Left renal pelvis (tissue), 4 donors: ENCODE data around the gene AP3S2. TPM values are rescaled to one million over a fixed set of nuclear protein-coding genes. Genes with fewer than 3 reads are reported as not detected.
"Not testable (repeated sequence)": the region's sequence is repeated elsewhere in the genome, so short reads cannot be mapped to it uniquely, and the experiment has no call there.

Experiments used
- DNase-seq, 4 donors: peaks; one replicate each; pipeline ENCODE4 v3.0.0-alpha.2; 2013; ENCODE audit warnings: low read depth in 4 of 4, low spot score in 3 of 4
- polyA plus RNA-seq, 4 donors: library from polyadenylated mRNA; unstranded; fragments of 120-200 nt; gene quantifications; one replicate each; pipeline ENCODE4 v1.2.1, GENCODE V29; 2013; ENCODE audit not compliant: insufficient read length in 4 of 4

AP3S2 gene
- polyA plus RNA-seq, 4 donors, result 25.7 to 50.1 (median 43.7) TPM

DNA sequence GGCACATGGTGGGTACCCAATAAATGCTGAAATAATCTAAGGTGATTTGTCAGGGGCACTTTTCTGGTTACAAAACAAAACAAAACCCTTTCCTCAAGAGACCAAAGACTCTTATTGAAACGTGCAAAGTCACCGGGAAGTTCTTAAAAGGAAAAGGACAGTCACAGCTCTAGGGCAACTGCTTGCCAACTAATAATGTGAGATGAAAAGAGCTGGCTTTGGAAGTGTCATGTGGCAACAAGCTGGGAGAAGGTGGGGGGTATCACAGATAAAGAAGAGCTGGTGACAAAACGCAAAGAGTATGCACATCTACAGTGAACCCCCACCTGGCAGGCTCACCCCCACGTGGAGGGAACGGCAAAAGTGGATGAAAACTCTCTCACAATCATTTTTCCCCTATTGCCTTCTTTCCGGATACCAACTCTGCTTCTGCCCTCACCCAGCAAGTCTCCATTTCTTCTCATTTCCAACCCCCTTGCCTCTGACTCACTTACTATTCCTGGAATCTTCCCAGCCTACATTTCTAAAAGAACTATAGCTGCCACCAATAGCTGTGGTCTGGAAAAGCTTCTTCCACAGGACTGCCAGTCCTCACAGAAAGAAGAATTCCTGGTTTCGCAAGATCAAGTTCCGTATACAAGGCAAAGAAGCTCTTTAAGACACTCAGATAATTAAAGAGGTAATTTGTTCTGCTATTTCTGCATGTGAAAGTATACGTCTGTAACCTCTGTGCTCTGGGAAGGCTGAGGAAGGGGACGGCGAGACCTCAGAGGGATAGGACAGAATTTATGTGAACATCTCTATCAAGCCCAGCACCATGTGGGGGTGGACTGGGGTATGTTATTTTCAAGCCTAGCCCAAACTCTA is 57.3 kb downstream of the AP3S2 start:
- no peak for DNase-seq

GRCh38 chr15:89835176-89835564 is 58.6 kb downstream of the AP3S2 start:
- no peak for DNase-seq

GRCh38 chr15:89834465-89835175 is 59.2 kb downstream of the AP3S2 start:
- DNase-seq, result not testable (repeated sequence)

- DNase-seq, result no peak
Observed at GRCh38 chr15:89833966-89834365, 59.8 kb downstream of the AP3S2 start.

GRCh38 chr15:89830639-89831038 is 63.2 kb downstream of the AP3S2 start:
- no peak for DNase-seq

DNA sequence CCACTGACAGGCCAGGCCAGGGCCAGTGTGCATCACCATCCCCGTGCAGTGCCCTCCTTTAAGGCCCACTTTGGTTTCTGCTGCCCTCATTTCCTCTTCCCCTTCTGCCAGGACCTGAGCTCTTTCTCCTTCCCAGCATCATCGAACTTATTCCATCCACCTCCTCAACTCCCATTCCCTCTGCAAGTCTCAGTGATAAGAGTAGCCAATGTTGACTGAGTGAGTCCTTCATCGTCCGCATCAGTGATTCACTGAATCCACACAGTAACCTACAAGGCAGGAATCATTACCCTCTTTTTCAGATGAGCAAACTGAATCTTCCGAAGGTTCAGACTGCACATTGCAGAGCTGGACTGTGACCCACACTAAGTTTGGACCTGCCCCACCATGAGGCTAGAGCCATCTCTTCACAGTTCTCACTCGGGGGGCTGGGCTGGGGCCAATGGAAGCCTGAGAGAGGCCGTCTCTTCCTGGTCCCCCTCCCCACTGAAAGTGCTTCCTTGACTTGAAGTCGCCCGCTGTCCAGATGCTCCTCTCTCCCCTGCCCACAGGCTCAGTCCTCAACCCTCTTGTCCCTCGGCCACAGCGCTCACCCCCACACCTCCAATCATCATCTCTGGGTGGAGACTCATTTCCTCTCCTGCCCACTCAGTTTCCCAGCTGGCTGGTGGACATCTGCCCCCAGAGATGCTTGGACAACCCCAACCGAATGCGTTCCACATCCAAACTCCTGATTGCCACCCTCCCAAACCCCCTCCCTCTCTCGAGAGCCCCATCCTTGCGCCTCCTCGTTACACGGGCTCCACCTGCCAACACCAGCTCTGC is 64.0 kb downstream of the AP3S2 start:
- no peak for DNase-seq

DNA sequence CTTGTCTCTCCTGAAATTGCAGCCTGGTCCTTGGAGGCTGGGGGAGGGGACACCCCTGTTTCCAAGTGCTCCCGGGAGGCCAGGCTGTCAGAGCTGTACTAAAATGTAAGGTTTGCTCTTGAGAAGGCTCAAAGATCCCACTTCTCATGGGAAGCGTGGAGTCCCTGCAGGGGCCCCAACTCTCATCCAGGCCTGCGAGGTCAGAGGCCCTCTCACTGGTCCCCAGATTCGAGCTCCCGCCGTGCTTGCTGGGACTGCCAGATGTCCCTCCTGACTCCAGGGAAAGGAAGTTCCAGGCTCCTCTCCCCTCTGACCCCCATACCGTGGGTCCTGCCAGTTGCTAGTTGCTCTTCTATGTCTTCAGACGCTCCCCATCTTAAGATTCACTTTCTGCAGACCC is 64.6 kb downstream of the AP3S2 start:
- DNase-seq, result no peak

DNA sequence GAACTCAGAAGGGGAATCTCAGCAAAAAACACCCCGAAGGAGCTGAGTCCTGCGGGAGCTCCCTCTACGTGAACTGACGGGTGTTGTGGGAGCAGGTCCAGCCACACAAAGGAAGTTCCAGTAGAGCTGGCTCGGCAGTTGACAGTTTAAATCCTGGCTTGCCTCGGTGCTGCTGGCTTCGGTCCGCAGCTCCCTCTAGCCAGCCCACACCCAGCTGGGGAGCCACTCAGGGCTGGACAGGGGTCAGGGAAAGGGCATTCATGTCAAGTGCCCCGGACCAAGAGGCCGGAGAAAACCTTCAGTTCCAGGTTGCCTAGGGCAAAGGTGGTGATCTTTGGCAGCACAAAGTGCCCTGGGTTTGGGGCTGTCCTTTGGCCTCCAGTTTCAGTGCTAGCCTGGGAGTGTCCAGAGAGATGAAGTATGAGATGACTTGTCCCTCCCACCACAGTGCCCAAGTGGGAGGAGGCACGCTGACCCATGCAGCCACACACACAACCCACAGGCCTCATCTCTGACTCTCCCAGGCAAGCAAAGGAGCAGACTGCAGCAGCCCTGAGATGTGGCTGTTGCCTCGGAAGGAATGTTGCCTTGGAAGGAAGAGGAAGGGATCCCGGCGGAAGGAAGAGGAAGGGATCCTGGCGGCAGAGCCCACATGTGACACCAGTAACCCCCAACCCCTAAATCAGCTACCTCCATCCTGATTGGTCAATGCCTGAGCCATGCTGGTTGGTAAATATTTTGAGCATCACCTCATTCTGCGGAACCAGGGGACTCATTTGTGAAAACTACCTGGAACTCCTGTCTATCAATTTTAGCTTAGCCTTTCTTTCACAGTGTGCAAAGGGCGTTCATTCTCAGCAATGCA is 65.3 kb downstream of the AP3S2 start:
- no peak for DNase-seq

GRCh38 chr15:89827829-89828228 is 66.0 kb downstream of the AP3S2 start:
- no peak for DNase-seq

DNA sequence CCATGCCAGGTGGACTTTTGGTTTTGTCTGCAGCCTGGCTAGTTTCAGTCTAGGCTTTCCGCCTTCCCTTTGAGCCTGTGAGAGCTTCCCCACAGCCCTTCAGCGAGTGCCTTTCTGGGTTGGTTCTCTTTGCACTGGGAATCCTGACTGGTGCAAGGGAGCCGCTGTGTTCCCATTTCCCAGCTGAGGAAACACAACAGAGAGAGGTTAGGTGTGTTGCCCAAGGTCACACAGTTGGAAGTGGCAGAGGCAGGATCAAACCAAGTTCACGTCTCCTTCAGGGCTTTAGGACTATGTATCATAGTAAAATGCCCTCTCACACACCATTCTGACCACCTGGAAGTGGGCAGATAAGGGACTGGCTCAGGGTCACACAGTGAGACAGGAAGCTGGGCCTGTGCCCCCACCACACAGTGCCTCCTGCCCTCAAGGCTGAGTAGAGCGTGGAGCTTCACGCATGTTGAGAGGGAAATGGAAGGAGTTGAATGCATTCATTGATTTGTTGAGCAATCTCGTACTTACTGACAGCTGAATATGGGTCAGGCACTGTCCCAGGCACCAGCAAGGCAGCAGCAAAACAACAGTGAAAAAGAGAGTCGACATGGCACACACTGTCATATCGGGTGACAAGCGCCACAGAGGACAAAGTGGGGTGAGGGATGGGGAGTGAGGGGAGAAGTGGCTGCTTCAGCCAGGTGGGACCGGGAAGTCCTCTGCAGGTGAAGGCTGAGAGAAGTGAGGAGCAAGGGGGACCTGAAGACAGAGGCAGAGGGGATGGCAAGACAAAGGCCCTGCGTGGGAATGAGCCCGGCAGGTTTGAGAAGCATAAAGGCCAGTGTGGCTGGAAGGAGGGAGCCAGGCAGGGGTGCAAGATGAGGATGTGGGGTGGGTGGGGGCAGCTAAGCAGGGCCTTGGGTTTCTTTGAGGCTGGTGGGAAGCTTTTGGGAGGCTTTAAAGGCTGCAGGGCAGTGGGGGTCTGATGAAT is 66.8 kb downstream of the AP3S2 start:
- DNase-seq, result no peak

GRCh38 chr15:89825271-89825940 is 68.4 kb downstream of the AP3S2 start:
- DNase-seq, result no peak

DNA sequence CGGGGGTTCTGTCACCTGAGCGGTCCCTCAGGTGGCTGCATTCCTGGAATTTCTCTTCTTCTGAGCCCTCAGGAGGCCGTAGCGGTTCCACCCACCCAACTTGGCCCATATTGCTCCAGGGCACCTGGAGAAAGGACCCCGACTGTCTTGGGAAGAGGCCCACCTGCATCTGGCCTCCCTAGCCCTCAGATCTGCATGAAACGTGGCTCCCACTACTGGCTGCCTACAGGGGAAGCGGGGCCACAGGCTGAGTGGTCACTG is 69.3 kb downstream of the AP3S2 start:
- no peak for DNase-seq

GRCh38 chr15:89823836-89824606 is 69.8 kb downstream of the AP3S2 start:
- DNase-seq, result no peak

DNA sequence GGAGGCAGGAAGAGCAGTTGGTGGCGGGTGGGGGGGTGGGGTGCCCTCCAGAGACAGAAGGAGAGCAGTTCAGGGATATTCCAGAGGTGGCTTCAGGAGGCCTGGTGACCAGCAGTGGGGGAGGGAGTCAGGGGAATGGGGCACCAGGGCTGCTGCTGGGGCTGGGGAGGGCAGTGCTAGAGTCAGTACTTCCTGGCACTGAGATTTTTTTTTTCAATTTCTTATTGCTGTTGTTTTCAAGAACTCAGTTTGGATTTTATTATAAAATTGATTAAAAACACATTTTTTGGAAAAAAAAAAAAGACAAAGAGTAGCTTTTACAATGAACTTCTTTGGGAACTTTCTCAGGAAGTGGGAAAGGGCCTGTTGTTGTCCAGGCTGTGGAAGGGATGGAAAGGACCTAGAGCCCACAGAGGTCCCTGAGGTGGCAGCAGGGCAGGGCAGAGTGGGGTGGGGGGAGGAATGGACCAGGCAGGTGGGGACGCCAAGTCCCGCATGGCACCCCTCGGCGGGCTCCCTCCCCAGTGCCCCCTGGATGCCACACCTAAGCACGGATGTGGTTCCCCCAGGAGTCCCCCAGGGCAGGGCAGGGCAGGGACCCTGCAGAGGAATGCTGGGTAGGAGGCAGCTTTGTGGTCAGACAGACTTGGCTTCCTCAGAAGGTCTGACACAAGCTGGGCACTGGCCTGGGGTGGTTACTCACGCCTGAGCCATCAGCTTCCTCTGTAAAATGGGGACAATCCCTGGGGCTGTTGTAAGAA is 70.7 kb downstream of the AP3S2 start:
- no peak for DNase-seq

DNA sequence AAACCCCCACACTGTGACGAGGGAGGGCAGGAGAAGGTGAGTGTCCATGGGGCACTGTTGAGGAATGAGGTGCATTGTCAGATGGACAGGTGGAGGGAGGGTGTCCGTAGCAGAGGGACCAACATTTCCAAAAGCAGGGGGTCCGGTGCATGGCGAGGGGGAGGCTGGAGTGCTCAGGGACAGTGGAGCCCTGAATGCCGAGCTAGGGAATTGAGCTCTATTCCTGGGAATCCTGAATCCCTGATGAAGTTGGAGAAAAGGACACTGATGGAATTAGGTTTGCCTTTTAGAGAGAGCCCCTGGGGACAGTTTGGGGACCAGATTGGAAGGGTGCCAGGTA is 71.2 kb downstream of the AP3S2 start:
- DNase-seq, result no peak

DNA sequence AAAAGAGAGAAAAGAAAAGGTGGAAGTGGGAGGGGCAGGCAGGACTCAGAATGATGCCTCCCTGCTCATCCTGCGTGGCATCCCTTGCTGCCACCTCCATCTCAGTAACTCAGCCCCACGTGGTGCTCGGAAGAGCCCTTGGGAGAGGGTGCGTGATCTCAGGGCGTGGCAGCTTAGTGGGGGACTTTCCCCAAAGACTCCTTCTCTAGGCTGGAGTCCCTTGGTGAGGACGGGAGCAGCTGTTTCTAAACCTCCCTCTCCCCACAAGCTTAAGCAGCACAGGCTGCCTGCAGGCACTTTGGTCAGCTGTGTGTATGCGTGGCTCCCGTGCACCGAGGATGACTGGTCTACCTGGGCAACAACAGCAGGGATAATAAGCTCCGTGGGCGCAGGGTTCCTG is 71.8 kb downstream of the AP3S2 start:
- DNase-seq, result no peak
